Activated CD8-positive, alpha-beta memory T cell treated with anti-CD3 and anti-CD28 coated beads, Interleukin-2, amount 50 U/mL, for 1 hour (primary cell): Measurements from ENCODE around the gene OGFOD2.
"Not testable (repeated sequence)": the region's sequence is repeated elsewhere in the genome, so short reads cannot be mapped to it uniquely, and the experiment has no call there.

Experiments used
- DNase-seq: peaks from one replicate; pipeline ENCODE4 v3.0.0-alpha.2; 2020; ENCODE audit errors: extremely low read depth

Gene OGFOD2

DNA sequence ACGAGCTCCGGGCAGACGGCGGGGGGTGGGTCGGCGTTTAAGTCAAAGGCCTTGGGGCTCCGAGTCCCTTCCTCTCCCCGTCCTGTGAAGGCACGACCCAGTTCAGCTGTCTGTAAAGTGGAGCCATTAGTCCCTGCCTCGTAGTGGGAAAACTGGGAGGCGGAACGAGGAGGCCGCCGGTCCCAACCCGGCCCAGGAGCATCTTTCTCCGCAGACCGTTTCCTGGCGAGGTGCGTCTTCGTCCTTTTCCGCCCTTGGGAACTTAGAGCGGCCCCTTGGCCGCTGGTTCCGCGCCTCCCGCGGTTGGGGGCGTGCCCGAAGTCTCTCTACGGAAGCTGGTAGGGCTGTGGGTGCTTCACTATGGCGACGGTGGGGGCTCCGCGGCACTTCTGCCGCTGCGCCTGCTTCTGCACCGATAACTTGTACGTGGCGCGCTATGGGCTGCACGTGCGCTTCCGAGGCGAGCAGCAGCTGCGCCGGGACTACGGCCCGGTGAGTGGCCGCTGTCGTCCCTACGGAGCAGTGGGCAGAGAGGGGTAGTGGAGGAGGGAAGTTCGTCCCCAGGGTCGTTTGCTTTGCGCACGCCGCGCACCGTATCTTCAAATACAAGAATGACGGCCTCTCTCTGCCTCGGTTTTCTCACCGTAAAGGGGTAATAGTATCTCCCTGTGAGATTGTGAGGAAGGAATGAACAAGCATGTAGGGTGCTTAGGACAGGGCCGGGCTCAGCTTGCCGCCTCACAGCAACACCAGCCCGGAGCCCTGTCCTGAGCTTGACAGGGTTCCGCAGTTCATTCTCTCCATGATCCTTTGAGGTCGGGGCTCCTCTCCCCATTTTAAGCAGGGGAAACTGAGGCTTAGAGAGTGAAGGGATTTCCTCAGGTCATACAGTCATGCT, at the start of gene OGFOD2:
OGFOD2 (plus strand) TSS at position 353 of the 898 bp plus-strand sequence; CDS start at position 361, 8 bp downstream.
- peak; percentile 78 for DNase-seq

- DNase-seq, result no peak
Observed at GRCh38 chr12:122927756-122928403, 47.2 kb upstream of the OGFOD2 start.

- DNase-seq, result no peak
Observed at GRCh38 chr12:122928404-122929147, 46.5 kb upstream of the OGFOD2 start.

- DNase-seq, result no peak
Observed at GRCh38 chr12:122929148-122929538, 45.9 kb upstream of the OGFOD2 start.

DNA sequence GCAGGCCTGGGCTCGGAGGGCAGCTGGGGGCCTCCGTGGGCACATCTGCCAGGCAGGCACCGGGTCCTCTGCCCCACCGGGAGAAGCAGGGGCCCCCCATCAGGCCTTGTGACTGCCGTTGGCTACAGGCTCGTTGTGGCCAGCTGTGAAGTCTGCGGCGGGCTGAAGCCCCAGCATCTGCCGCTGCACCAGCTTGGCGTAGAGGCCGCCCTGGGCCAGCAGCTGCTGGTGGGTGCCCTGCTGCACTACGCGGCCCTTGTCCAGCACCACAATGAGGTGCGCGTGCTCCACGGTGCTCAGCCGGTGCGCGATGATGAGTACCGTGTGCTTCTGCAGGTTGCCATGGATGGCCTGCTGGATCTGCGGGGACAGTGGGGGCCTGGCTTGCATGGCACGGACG, 45.2 kb upstream of the OGFOD2 start:
- no peak for DNase-seq

DNA sequence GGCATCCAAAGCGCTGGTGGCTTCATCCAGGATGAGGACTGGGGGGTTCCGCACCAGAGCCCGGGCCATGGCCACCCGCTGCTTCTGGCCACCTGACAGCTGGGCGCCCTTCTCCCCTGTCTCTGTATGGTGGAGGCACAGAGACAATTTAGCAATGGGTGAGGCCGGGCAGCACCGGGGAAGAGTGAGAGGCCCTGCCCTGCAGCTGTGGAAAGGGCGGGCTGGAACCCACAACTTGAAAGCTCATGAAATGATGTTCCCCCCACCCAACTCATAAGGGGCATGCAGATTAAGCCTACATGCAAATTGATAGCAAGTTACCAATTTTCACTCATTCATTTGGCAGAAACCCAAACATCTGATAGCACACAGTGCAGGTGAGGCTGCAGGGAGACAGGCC, 42.8 kb upstream of the OGFOD2 start:
- DNase-seq, result no peak

DNA sequence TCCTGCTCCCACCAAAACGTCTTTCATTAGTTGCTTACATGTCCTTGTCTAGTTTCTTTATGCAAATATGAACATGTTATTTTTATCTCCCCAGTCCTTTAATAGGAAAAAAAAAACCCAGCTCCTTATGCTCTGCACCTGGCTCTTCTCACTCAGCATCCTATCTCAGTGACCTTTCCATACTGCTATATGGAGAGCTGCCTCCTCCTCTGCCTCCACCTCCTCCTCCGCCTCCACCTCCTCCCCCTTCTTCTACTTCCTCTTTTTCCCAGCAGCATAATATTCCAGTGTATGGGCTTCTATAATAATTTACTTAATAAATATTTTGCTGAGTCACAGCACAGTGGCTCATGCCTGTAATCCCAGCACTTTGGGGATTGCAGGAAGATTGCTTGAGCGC, 40.3 kb upstream of the OGFOD2 start:
- DNase-seq, result no peak

DNA sequence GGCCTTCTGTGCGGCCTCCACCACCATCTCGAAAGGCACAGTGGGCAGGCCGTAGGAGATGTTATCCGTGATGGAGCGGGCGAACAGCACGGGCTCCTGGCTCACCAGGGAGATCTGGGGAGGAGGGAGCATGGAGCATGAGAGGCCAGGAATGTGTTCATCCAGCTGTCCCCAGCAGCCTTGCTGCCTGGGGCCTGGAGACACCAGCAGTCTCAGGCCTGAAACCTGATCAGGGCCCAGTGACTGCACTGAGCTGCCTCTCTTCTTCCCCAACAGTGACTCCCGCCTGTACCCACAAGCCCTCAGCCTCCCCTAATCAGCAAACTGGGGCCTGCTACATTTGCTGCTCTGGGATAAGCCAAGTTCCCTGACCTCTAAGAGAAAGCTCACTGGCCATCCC, 39.7 kb upstream of the OGFOD2 start:
- no peak for DNase-seq

DNA sequence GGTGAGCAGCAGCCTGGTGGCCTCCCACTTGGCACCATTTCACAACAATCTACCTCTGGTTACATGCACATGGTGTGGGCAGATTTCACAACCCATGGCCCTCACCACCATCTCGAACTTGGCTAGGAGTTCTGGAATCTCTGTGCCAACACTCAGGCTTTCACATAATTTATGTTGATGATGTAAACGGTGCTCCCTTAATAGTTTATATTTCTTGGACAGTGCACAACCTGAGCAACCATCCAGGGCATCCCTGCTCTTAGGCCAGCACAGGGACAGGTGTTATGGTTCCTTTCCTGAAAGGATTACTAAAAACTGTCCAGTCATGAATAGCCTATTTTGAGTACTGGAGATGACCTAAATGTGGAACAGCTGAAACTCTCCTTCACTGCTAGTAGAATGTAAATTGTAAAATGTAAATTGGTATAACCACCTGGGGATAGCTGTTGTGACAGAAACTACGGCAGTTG, 37.4 kb upstream of the OGFOD2 start:
- DNase-seq, result no peak

GRCh38 chr12:122939125-122939524, 35.9 kb upstream of the OGFOD2 start:
- DNase-seq, result no peak

- DNase-seq, result not testable (repeated sequence)
Observed at GRCh38 chr12:122941351-122941750, 33.7 kb upstream of the OGFOD2 start.

GRCh38 chr12:122942637-122943036, 32.4 kb upstream of the OGFOD2 start:
- DNase-seq, result no peak

- DNase-seq, result no peak
Observed at GRCh38 chr12:122943196-122943595, 31.8 kb upstream of the OGFOD2 start.

- DNase-seq, result no peak
Observed at GRCh38 chr12:122944605-122945592, 30.1 kb upstream of the OGFOD2 start.

DNA sequence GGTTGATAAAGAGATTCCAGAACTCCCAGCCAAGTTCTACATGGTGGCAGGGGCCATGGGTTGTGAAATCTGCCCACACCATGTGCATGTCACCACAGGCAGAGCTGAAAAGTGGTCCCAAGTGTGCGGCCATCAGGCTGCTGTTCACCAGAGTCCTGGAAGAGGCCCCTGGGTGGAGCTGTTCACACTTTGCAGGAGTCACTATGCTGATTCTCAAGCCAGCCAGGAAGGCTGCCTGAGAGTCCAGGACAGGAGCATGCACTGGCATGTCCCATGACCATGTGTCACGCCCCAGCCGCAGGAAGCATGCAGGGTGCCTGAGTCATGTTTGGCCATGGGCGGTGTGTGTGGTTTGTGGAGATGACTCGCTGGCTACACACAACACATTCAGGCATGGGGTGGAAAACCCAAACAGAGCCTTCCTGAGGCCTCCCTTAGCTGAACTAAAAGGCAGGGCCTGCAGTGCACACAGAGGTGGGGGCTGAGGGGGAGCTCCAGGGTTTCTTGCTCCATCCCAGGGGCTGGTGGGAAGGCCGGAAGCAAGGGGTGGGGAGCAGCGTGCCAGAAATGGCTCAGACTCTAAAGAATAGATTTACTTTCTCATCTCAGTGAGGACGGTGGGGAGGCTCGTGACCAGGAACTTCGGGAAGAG, 28.2 kb upstream of the OGFOD2 start:
- peak; percentile 21 for DNase-seq

GRCh38 chr12:122947352-122947792, 27.7 kb upstream of the OGFOD2 start:
- no peak for DNase-seq

GRCh38 chr12:122948605-122949004, 26.4 kb upstream of the OGFOD2 start:
- no peak for DNase-seq

GRCh38 chr12:122949405-122949804, 25.6 kb upstream of the OGFOD2 start:
- DNase-seq, result no peak

DNA sequence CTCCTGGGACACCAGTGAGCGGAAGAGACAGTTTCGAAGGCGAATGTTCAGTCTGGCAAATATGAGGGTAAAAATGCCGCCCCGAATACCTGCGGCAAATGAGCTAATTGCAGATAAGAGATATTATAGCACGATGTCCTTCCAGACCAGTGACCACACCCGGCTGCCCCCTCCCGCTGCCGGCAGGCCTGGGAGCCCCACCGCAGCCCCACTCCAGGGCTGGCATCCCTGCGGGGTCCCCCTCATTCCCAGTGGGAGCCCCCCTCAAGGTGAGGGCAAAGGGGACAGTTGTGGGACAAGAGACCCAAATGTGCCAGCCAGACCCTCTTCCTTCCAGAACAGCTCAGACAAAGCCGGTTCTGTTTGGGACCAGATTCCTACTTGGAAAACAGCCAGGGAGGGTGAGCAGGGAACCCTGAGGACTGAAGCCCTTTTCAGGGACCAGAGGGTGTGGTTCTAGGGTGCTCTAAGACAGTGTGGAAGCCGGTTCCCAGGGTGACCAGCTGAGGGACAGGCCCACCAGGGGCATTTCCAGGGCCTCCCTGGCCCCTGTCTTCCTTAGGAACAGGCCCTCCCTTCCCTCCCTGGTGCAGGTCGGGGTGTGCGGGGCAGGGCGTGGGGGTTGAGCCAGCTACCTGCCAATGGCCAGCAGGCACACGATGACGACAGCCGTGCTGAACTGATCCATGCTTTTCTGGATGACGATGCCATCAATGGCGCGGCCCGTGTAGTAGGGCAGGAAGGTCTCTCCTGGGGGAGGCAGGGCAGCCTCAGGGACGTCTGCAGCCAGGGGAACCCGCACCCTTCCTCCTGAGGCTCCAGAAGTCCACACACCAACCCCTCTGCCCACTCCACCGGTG, 25.0 kb upstream of the OGFOD2 start:
- no peak for DNase-seq

DNA sequence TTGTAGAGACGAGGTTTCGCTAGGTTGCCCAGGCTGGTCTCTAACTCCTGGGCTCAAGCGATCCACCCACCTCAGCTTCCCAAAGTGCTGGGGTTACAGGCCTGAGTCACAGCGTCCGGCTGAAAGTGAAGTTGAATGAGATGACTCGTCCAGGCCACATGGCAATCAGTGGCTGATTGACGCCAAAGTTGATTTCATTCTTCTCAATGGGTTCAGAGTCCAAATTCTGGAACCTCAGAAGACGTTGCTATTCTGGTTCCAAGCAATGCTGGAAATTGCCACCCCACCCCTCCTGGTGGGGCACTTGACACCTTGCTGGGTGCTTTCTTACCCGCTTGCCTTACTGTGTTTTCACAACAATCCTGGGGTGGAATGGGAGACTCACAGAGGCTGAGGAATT, 23.6 kb upstream of the OGFOD2 start:
- DNase-seq, result no peak
